HepG2 (cell line): ENCODE results near the gene PDE9A. TPM values are rescaled to one million over a fixed set of nuclear protein-coding genes. Genes with fewer than 3 reads are reported as not detected.

Experiments used
- ATAC-seq: fragments of 200-7000 bp; cut with Tn5 transposase; 3 replicates; pipeline ENCODE4 v1.9.1; 2020; ENCODE audit warnings: mild to moderate bottlenecking, moderate library complexity
- BruUV-seq: library from RNA; stranded (reverse); fragments of 400-500 nt; replicated peaks from 2 replicates; lab custom pipeline; 2021; lab: Mats Ljungman, UMichigan
- CTCF ChIA-PET: fragments of 300-600 bp; formaldehyde crosslinking; extraction: SDS; loops from one replicate; lab custom pipeline; 2021; ENCODE audit warnings: low total read pairs, inconsistent platforms, low intra/inter-chr PET ratio; lab: Yijun Ruan, JAX
- POLR2A ChIA-PET: fragments of 350-600 bp; sonication (Branson Sonifier 250); formaldehyde crosslinking; loops from one replicate; lab custom pipeline; 2020; ENCODE audit warnings: antibody characterized with exemption, inconsistent platforms; lab: Yijun Ruan, JAX
- DNase-seq: peaks from one replicate; pipeline ENCODE4 v3.0.0-alpha.2; 2015; ENCODE audit warnings: low spot score
- FAIRE-seq: peaks from 3 replicates; lab custom pipeline; 2011; peaks lifted over from hg19 to GRCh38; lab: Jason Lieb, UNC
- H2AFZ ChIP-seq: one replicate; pipeline ENCODE4 v1.6.1; 2011; ENCODE audit warnings: low read length, inconsistent platforms
- H3K27ac ChIP-seq: fragments of 300-600 bp; 3 replicates; pipeline ENCODE4 v1.8.0; 2011; ENCODE audit warnings: mixed run types, mild to moderate bottlenecking, mixed read lengths, low read length, inconsistent platforms; ENCODE audit not compliant: insufficient read depth; ENCODE audit errors: extremely low read length
- H3K27me3 ChIP-seq, 2 experiments: fragments of 200-600 bp in 1 of 2; 2 replicates in 1 of 2; 3 replicates in 1 of 2; pipeline versions ENCODE4 v1.6.0 to v1.8.0; 2011; ENCODE audit warnings: low read length in 2 of 2, mild to moderate bottlenecking in 2 of 2, moderate library complexity in 2 of 2, inconsistent platforms in 1 of 2; ENCODE audit not compliant: insufficient read depth in 2 of 2, control insufficient read depth in 1 of 2
- H3K36me3 ChIP-seq, 2 experiments: fragments of 200-600 bp in 1 of 2; replicated peaks in 1 of 2; 2 replicates in 1 of 2; 3 replicates in 1 of 2; pipeline versions ENCODE4 v1.5.1 to v1.8.0; 2011; ENCODE audit warnings: low read length in 2 of 2, inconsistent platforms in 1 of 2; ENCODE audit not compliant: insufficient read depth in 2 of 2, control insufficient read depth in 1 of 2
- H3K4me1 ChIP-seq: 2 replicates; pipeline ENCODE4 v1.5.1; 2012; ENCODE audit warnings: low read length, inconsistent platforms; ENCODE audit not compliant: insufficient read depth
- H3K4me2 ChIP-seq: 2 replicates; pipeline ENCODE4 v1.6.0; 2011; ENCODE audit warnings: low read depth, low read length, inconsistent platforms
- H3K4me3 ChIP-seq, 3 experiments: fragments of 200-600 bp in 1 of 3; sonication (generic), shearing (Covaris generic) in 1 of 3; replicated peaks in 1 of 3; 2 replicates each; pipeline ENCODE4 v1.5.1; 2011 to 2016; ENCODE audit warnings: low read length in 3 of 3, inconsistent platforms in 2 of 3, low read depth in 2 of 3, mild to moderate bottlenecking in 2 of 3, control low read depth in 1 of 3, mixed read lengths in 1 of 3; ENCODE audit not compliant: insufficient read depth in 1 of 3
- H3K79me2 ChIP-seq: one replicate; pipeline ENCODE4 v1.6.1; 2011; ENCODE audit warnings: low read length, inconsistent platforms; ENCODE audit not compliant: insufficient read depth
- H3K9ac ChIP-seq: 2 replicates; pipeline ENCODE4 v1.6.0; 2011; ENCODE audit warnings: mild to moderate bottlenecking, low read depth, low read length, inconsistent platforms; ENCODE audit not compliant: insufficient read depth
- H3K9me3 ChIP-seq: 2 replicates; pipeline ENCODE4 v1.5.1; 2012; ENCODE audit warnings: mild to moderate bottlenecking, low read length
- H4K20me1 ChIP-seq: 2 replicates; pipeline ENCODE4 v1.6.0; 2011; ENCODE audit warnings: inconsistent platforms, mild to moderate bottlenecking, low read length, moderate library complexity; ENCODE audit not compliant: insufficient read depth
- CBX2 ChIP-seq, 2 experiments: fragments of 200-600 bp in 1 of 2; sonication (generic); formaldehyde crosslinking in 1 of 2; IDR thresholded peaks; 2 replicates each; pipeline versions ENCODE4 v1.7.0 to v1.8.1; 2018 to 2022; ENCODE audit warnings: low read depth in 2 of 2, low read length in 1 of 2, mild to moderate bottlenecking in 1 of 2, missing genetic modification reagents in 1 of 2
- CEBPG ChIP-seq: IDR thresholded peaks from 2 replicates; pipeline ENCODE4 v1.6.1; 2016
- CHCHD3 ChIP-seq: sonication (generic); formaldehyde crosslinking; IDR thresholded peaks from 2 replicates; pipeline ENCODE4 v1.8.0; 2022; ENCODE audit warnings: mild to moderate bottlenecking, missing genetic modification reagents, moderate library complexity
- MAX ChIP-seq: IDR thresholded peaks from 2 replicates; pipeline ENCODE4 v1.6.1; 2012; ENCODE audit warnings: inconsistent platforms
- PRDM10 ChIP-seq: sonication (generic); formaldehyde crosslinking; IDR thresholded peaks from 2 replicates; pipeline ENCODE4 v1.4.0; 2020; ENCODE audit warnings: low read depth, missing genetic modification reagents
- RELA ChIP-seq: sonication (generic); formaldehyde crosslinking; IDR thresholded peaks from 2 replicates; pipeline ENCODE4 v1.4.0; 2020; ENCODE audit warnings: missing genetic modification reagents
- SRSF4 ChIP-seq: fragments of 200-400 bp; formaldehyde crosslinking; IDR thresholded peaks from one replicate; pipeline ENCODE4 v1.6.1; 2018; ENCODE audit warnings: mild to moderate bottlenecking, low read depth, low read length, moderate library complexity; ENCODE audit not compliant: poor library complexity, severe bottlenecking
- TCF7L2 ChIP-seq: IDR thresholded peaks from 2 replicates; pipeline ENCODE4 v1.6.1; 2011; ENCODE audit warnings: mild to moderate bottlenecking, low read depth, low read length, moderate library complexity
- TEAD2 ChIP-seq: sonication (generic); formaldehyde crosslinking; IDR thresholded peaks from 2 replicates; pipeline ENCODE4 v1.9.0; 2021; ENCODE audit warnings: missing genetic modification reagents
- ZBTB4 ChIP-seq: sonication (generic); formaldehyde crosslinking; IDR thresholded peaks from 2 replicates; pipeline ENCODE4 v1.4.0; 2020; ENCODE audit warnings: missing genetic modification reagents, mild to moderate bottlenecking, borderline replicate concordance
- ZEB1 ChIP-seq: IDR thresholded peaks from 2 replicates; pipeline ENCODE4 v1.6.1; 2012; ENCODE audit warnings: mild to moderate bottlenecking, low read depth, inconsistent platforms; ENCODE audit not compliant: insufficient replicate concordance
- ZNF558 ChIP-seq: sonication (generic); formaldehyde crosslinking; IDR thresholded peaks from 2 replicates; pipeline ENCODE4 v1.9.0; 2022; ENCODE audit warnings: mild to moderate bottlenecking, missing genetic modification reagents, borderline replicate concordance
- ZNF660 ChIP-seq: sonication (generic); formaldehyde crosslinking; IDR thresholded peaks from 2 replicates; pipeline ENCODE4 v1.5.1; 2020; ENCODE audit warnings: mild to moderate bottlenecking, low read depth, missing genetic modification reagents, borderline replicate concordance
- WGBS: methylation state at CpG from one replicate; pipeline ENCODE4 v1.1.6; 2017; ENCODE audit warnings: low lambda C conversion rate; 5-methylcytosine and 5-hydroxymethylcytosine counted together
- in situ Hi-C: cut with HindIII; loops from 2 replicates; pipeline ENCODE4 v1.10.0; 2017; ENCODE audit warnings: low pct_unique_long_range_greater_than_20kb; ENCODE audit not compliant: extremely low pct_ligation_motif_present
- intact Hi-C: fragments of 100-400 bp; cut with micrococcal nuclease; formaldehyde crosslinking; loops from one replicate; pipeline ENCODE4 v1.10.0; 2022; ENCODE audit not compliant: unreplicated experiment
- polyA plus RNA-seq, 8 experiments: library from polyadenylated mRNA; depleted of rRNA in 3 of 8; stranded (reverse) in 7 of 8; unstranded in 1 of 8; fragments of >200 nt; fragmentation: Illumina TruSeq in 4 of 8; extraction: Trizol in 4 of 8; gene quantifications; 2 replicates each; pipeline versions ENCODE4 v1.2.1 to v1.2.3, GENCODE V29; 2011 to 2016; ENCODE audit warnings: low read depth in 4 of 8, missing spikeins in 1 of 8, mixed read lengths in 1 of 8; ENCODE audit not compliant: insufficient read depth in 1 of 8
- total RNA-seq, 5 experiments: library from RNA; depleted of rRNA; stranded (reverse); fragments of >200 nt; fragmentation: Illumina TruSeq; extraction: Trizol; gene quantifications; 2 replicates each; pipeline ENCODE4 v1.2.3, GENCODE V29; 2016; ENCODE audit warnings: low read depth in 1 of 5
- TF ChIP-seq, protein P1 (sequence below): sonication (generic); formaldehyde crosslinking; IDR thresholded peaks from 2 replicates; pipeline ENCODE4 v1.5.1; 2020; ENCODE audit warnings: missing genetic modification reagents, mild to moderate bottlenecking, borderline replicate concordance

The PDE9A gene
- total and polyA plus RNA-seq, 2 of the 13 experiments (the other 11 are each of a cell fraction or from before 2014, with no cell fraction given): 4.6 to 19.7 TPM

DNA sequence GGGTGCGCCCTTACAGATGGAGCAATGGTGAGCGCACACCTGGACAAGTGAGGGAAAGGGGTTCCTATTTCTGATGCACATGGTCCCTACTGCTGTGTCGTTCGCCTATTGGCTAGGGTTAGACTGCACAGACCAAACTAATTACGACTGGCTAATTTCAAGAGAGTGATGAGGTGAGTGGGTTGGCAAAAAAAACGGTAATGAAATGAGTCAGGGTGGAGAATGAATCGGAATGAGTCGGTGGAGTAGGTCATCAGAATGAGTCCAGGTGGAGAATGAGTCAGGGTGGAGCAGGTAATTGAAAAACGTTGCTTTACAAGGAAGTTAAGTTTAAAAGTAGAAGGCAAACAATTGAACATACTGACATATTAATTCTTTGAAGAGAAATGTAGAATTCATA is 146.1 kb downstream of the PDE9A start:
- CTCF ChIA-PET: no interaction called here
- no TSS peak for BruUV-seq
- POLR2A ChIA-PET: no interaction called here
- intact Hi-C loops: no loop called here
- WGBS: 63% methylated on average over 9 of the region's 9 CpGs
- no peak overlapping the region for H3K27ac ChIP-seq
- H3K79me2 ChIP-seq: no peaks in the 10 kb centered on the region
- H2AFZ ChIP-seq: no peak overlapping the region
- H3K4me3 ChIP-seq: no peak overlapping the region
- FAIRE-seq (no peak), DNase-seq (no peak), ATAC-seq (no peak)
- no peaks in the 10 kb centered on the region for H4K20me1 ChIP-seq
- H3K9ac ChIP-seq: no peak overlapping the region
- in situ Hi-C loops: no loop called here
- H3K4me1 ChIP-seq: peaks cover 27% of the 10 kb centered on the region
- no peaks in the 10 kb centered on the region for H3K36me3 ChIP-seq
- H3K4me2 ChIP-seq: no peak overlapping the region
- H3K9me3 ChIP-seq: no peaks in the 10 kb centered on the region
- no peaks in the 10 kb centered on the region for H3K27me3 ChIP-seq
- TF ChIP-seq PRDM10 (no peak), CEBPG (CRISPR knock-in tag) (no peak), MAX (no peak), CBX2 (IDR thresholded peaks at IDR 0.05; ENCODE audit: low read depth, low read length) (no peak), CBX2 (CRISPR knock-in tag; IDR thresholded peaks at IDR 0.05; ENCODE audit: low read depth) (no peak), TEAD2 (CRISPR knock-in tag) (no peak), ZNF558 (CRISPR knock-in tag) (no peak), ZBTB4 (CRISPR knock-in tag) (no peak), SRSF4 (no peak), RELA (CRISPR knock-in tag) (no peak), ZNF660 (CRISPR knock-in tag) (no peak), CHCHD3 (no peak), ZEB1 (no peak), TCF7L2 (no peak)
- TF ChIP-seq, protein P1, sequence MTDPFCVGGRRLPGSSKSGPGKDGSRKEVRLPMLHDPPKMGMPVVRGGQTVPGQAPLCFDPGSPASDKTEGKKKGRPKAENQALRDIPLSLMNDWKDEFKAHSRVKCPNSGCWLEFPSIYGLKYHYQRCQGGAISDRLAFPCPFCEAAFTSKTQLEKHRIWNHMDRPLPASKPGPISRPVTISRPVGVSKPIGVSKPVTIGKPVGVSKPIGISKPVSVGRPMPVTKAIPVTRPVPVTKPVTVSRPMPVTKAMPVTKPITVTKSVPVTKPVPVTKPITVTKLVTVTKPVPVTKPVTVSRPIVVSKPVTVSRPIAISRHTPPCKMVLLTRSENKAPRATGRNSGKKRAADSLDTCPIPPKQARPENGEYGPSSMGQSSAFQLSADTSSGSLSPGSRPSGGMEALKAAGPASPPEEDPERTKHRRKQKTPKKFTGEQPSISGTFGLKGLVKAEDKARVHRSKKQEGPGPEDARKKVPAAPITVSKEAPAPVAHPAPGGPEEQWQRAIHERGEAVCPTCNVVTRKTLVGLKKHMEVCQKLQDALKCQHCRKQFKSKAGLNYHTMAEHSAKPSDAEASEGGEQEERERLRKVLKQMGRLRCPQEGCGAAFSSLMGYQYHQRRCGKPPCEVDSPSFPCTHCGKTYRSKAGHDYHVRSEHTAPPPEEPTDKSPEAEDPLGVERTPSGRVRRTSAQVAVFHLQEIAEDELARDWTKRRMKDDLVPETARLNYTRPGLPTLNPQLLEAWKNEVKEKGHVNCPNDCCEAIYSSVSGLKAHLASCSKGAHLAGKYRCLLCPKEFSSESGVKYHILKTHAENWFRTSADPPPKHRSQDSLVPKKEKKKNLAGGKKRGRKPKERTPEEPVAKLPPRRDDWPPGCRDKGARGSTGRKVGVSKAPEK: no peak
